ENCODE results near the gene TRAF4.
"Not testable (repeated sequence)": the region's sequence is repeated elsewhere in the genome, so short reads cannot be mapped to it uniquely, and the experiment has no call there.

The TRAF4 gene

DNA sequence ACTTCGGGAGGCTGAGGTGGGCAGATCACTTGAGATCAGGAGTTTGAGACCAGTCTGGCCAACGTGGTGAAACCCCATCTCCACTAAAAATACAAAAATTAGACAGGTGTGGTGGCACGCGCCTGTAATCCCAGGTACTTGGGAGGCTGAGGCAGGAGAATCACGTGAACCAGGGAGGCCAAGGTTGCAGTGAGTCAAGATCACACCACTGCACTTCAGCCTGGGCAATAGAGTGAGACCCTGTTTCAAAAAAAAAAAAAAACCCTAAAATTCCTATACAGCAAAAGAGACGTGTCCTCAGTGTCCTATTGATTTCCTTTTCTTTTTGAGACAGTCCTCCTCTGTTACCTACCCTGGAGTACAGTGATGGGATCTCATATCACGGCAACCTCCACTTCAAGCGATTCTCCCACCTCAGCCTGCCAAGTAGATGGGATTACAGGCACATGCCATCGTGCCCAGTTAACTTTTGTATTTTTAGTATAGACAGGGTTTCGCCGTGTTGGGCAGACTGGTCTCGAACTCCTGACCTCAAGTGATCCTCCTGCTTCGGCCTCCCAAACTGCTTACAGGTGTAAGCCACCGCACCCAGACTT is 51.1 kb downstream of the TRAF4 start:
- DNase-seq, result not testable (repeated sequence)

DNA sequence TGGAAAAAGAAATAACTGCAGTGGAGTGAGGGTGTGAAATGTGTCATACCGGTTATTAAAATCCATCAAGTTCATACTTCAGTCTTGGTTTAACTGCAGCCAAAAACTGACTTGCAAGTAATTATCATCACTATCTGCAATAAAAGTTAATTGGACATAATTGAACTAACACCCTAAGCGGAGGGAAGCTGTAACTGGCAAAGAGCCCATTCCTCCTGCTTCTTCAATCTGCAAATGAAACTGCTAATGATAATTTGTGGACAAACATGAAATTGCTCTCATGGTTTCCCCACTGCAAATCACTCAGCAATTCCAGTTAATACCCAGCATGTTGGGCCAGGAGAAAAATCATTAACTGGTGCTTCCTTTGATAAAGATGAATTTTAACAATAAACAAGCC is 52.3 kb downstream of the TRAF4 start:
- DNase-seq, result no peak
